IPS-20b (cell line): ENCODE measurements around the gene LRRC9.

ENCODE experiments used
- H3K27ac ChIP-seq: one replicate; pipeline ENCODE4 v1.5.1; 2013; ENCODE audit warnings: low read length
- H3K27me3 ChIP-seq: 2 replicates; pipeline ENCODE4 v1.6.1; 2013; ENCODE audit warnings: mild to moderate bottlenecking, low read length, inconsistent platforms; ENCODE audit not compliant: insufficient read depth
- H3K36me3 ChIP-seq: 2 replicates; pipeline ENCODE4 v1.6.1; 2013; ENCODE audit warnings: low read depth, mild to moderate bottlenecking, inconsistent platforms, low read length, moderate library complexity; ENCODE audit not compliant: insufficient read depth
- H3K4me1 ChIP-seq: 2 replicates; pipeline ENCODE4 v1.6.1; 2013; ENCODE audit warnings: mild to moderate bottlenecking, control low read depth, inconsistent platforms, low read length, moderate library complexity; ENCODE audit not compliant: insufficient read depth
- H3K4me3 ChIP-seq: 2 replicates; pipeline ENCODE4 v1.5.1; 2013; ENCODE audit warnings: mild to moderate bottlenecking, low read length, inconsistent platforms
- H3K9ac ChIP-seq: 2 replicates; pipeline ENCODE4 v1.6.1; 2013; ENCODE audit warnings: low read depth, mild to moderate bottlenecking, inconsistent platforms, low read length, moderate library complexity
- H3K9me3 ChIP-seq: 2 replicates; pipeline ENCODE4 v1.6.1; 2013; ENCODE audit warnings: mild to moderate bottlenecking, low read depth, low read length, inconsistent platforms; ENCODE audit not compliant: insufficient read depth

Gene LRRC9

GRCh38 chr14:59919570-59920377 lies at the start of gene LRRC9:
LRRC9 (plus strand) TSS chr14:59920144.
- Histone ChIP-seq H3K4me1 (no peaks in the 10 kb centered on the region; the same call in 1 of the 2 replicates), H3K27me3 (0 out of 2 replicates have a peak, but pooled peaks cover 4% of the 10 kb centered on the region), H3K9me3 (no peaks in the 10 kb centered on the region), H3K9ac (peak within 1 kb of the TSS; percentile 74; the same call in 1 of the 2 replicates), H3K4me3 (peak within 1 kb of the TSS; percentile 70), H3K27ac (peak within 1 kb of the TSS; percentile 73), H3K36me3 (no peaks in the 10 kb centered on the region)

- no peaks in the 10 kb centered on the region for H3K36me3 ChIP-seq
- H3K4me3 ChIP-seq = peak within 1 kb of the TSS; percentile 72
- no peaks in the 10 kb centered on the region for H3K9me3 ChIP-seq
- H3K9ac ChIP-seq = peak within 1 kb of the TSS; percentile 35; the same call in 1 of the 2 replicates
- H3K27me3 ChIP-seq = peaks cover 66% of the 10 kb centered on the region
- 0 out of 2 replicates have a peak, but pooled peaks cover 5% of the 10 kb centered on the region for H3K4me1 ChIP-seq
- H3K27ac ChIP-seq = no peak within 1 kb of the TSS
These were observed 49.4 kb upstream of the LRRC9 start, which contains the start of gene RTN1 for GRCh38 chr14:59870277-59871165. RTN1 (minus strand) TSS chr14:59870776; CDS start chr14:59870630, 146 bp downstream.

DNA sequence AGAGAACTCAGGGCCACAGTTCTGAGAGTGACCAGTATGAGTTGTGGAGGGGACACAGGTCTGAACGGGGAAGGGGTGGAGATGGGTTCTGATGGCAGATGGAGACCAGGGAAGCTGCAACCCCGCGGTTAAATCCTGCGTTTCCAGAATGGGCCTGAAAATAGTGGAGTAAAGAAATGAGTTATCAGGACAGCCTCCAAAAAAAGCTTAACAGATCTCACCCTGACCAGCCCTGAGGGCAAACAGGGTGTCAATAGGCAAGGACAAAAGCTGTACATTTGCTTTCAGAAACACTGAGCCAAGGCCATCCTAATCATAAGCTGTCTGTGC lies 48.8 kb upstream of the LRRC9 start:
- Histone ChIP-seq H3K9me3 (no peaks in the 10 kb centered on the region), H3K4me1 (0 out of 2 replicates have a peak, but pooled peaks cover 5% of the 10 kb centered on the region), H3K4me3 (peak overlapping the region; percentile 72), H3K27ac (no peak overlapping the region), H3K36me3 (no peaks in the 10 kb centered on the region), H3K27me3 (peaks cover 66% of the 10 kb centered on the region), H3K9ac (peak overlapping the region; percentile 35; the same call in 1 of the 2 replicates)

DNA sequence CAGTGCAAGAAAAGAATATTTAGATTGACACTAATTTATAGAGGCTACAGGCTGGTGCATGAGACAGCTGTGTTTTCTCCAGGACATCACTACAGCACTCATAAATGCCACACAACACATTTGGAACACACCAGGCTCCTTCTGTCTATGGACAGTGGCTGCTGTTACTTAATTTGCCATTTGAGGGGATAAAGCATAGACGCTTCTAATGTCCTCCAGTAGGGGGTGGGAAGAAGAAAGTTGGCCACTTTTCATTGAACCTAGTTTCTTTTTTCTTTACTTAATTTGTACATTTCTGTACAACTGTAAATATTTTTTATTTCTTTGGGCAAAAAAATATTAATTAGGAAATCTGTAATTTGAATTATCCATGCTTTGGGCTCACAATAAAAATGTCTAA lies 37.0 kb upstream of the LRRC9 start:
- H3K9me3 ChIP-seq = no peaks in the 10 kb centered on the region
- no peak overlapping the region for H3K9ac ChIP-seq
- H3K4me3 ChIP-seq = no peak overlapping the region
- H3K36me3 ChIP-seq = no peaks in the 10 kb centered on the region
- H3K27ac ChIP-seq = no peak overlapping the region
- no peaks in the 10 kb centered on the region for H3K4me1 ChIP-seq
- no peaks in the 10 kb centered on the region; the same call in 1 of the 2 replicates for H3K27me3 ChIP-seq

DNA sequence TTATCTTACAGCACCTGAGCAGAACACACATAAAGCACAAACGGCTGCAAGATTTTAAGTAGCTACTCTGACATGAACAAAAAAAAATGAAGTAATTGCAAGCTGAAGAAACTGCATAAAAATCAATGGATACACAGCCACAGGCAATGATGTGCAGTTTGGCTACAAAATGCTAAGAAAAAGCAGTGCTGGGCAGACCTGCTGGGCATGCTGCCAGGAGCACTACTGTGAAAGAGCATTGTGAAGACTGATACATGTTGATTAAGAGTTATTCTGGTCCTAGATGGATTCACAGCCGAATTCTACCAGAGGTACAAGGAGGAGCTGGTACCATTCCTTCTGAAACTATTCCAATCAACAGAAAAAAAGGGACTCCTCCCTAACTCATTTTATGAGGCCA lies 29.3 kb upstream of the LRRC9 start:
- H3K9ac ChIP-seq = no peak overlapping the region
- H3K36me3 ChIP-seq = no peaks in the 10 kb centered on the region
- H3K9me3 ChIP-seq = no peaks in the 10 kb centered on the region
- H3K4me1 ChIP-seq = no peaks in the 10 kb centered on the region
- no peak overlapping the region for H3K27ac ChIP-seq
- no peaks in the 10 kb centered on the region for H3K27me3 ChIP-seq
- H3K4me3 ChIP-seq = no peak overlapping the region

DNA sequence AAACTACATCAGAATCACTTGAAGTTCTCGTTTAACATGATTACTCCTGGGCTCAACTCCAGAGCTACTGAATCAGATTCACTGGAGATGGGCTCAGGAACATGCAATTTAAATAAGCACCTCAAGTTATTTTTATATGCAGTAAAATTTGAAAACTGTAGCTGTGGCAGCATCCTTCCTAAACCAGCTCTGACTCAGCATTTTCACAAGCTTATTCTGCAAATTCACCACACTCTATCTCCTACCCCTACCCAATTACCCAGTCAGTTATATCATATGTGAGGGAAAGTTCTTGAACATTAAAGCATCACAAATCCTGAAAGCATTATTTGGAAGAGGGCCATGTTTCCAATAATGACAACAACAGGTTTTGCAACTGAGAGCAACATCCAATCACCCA lies 24.2 kb upstream of the LRRC9 start:
- Histone ChIP-seq H3K9me3 (no peaks in the 10 kb centered on the region), H3K4me3 (no peak overlapping the region), H3K9ac (no peak overlapping the region), H3K4me1 (no peaks in the 10 kb centered on the region), H3K27ac (no peak overlapping the region), H3K36me3 (no peaks in the 10 kb centered on the region), H3K27me3 (no peaks in the 10 kb centered on the region)

DNA sequence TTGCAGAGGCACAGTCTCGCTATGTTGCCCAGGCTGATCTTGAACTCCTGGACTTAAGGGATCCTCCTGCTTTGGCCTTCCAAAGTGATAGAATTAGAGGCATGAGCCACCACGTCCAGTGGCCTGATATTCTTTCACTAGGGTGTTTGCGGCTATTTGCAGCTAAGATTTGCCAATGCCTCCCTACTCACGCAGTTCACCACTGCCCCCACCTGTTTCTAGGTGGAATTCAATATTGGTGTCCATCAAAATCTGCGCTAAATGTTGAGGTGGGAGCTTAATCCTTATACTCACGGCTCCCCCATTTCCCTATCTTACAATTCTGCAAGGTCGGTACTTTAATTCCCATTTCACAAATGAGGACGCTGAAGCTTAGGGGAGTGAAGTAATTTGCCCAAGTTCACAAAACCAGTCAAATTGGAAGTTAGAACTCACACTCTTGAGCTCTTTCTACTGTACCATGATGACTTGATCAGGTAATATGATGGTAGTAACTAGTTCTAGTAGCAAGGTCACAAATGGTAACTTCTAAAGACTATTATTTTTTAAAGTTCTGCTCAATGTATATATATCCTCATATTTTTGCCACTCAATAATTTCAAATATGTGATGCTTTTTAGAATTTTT lies 22.1 kb upstream of the LRRC9 start:
- H3K27me3 ChIP-seq = no peaks in the 10 kb centered on the region
- H3K27ac ChIP-seq = no peak overlapping the region
- H3K9me3 ChIP-seq = no peaks in the 10 kb centered on the region; the same call in 1 of the 2 replicates
- H3K9ac ChIP-seq = no peak overlapping the region
- H3K4me1 ChIP-seq = no peaks in the 10 kb centered on the region
- no peak overlapping the region for H3K4me3 ChIP-seq
- no peaks in the 10 kb centered on the region for H3K36me3 ChIP-seq

- Histone ChIP-seq H3K9me3 (no peaks in the 10 kb centered on the region; the same call in 1 of the 2 replicates), H3K4me1 (no peaks in the 10 kb centered on the region), H3K36me3 (no peaks in the 10 kb centered on the region), H3K9ac (no peak overlapping the region), H3K27ac (no peak overlapping the region), H3K4me3 (no peak overlapping the region), H3K27me3 (no peaks in the 10 kb centered on the region)
These were observed 19.4 kb upstream of the LRRC9 start for GRCh38 chr14:59900556-59900955.

GRCh38 chr14:59904184-59904583 lies 15.8 kb upstream of the LRRC9 start:
- Histone ChIP-seq H3K27me3 (no peaks in the 10 kb centered on the region), H3K27ac (no peak overlapping the region), H3K4me3 (no peak overlapping the region), H3K36me3 (no peaks in the 10 kb centered on the region), H3K4me1 (no peaks in the 10 kb centered on the region), H3K9me3 (no peaks in the 10 kb centered on the region; the same call in 1 of the 2 replicates), H3K9ac (no peak overlapping the region)

DNA sequence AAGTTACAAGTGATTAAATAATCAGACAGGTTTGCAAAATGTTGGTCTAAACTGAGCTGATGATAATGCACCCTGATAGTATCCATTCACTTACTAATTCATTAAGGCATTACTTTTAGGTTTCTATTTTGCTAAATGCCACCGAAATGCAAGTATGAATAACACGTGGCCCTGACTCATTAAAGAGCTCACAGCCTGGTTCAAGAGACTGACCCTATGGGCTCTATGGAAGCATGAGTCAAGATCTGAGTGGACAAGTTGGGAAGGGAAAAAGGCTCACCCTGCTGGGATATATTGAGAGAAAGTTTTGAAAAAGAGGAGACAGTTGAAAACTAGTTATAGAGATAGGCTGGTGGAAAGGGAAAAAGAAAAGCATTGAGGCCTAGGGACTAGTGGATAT lies 14.8 kb upstream of the LRRC9 start:
- Histone ChIP-seq H3K27me3 (no peaks in the 10 kb centered on the region), H3K27ac (no peak overlapping the region)

DNA sequence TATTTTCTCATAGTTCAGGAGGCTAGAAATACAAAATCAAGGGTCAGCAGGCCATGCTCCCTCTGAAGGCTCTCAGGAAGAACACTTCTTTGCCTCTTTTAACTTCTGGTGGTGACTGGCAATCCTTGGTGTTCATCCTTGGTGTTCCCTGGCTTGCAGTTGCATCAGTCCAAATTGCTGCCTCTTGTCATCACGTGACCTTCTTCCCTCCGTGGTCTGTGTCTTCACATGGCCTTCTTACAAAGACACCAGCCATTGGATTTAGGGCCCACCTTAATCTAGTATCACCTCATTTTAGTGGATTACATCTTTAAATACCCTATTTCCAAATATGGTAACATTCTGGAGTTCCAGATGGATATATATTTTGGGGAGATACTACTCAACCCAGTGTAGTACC lies 7.5 kb upstream of the LRRC9 start:
- no peaks in the 10 kb centered on the region for H3K36me3 ChIP-seq
- no peaks in the 10 kb centered on the region for H3K9me3 ChIP-seq
- H3K27me3 ChIP-seq = no peaks in the 10 kb centered on the region
- H3K27ac ChIP-seq = no peak overlapping the region
- no peak overlapping the region for H3K9ac ChIP-seq
- H3K4me3 ChIP-seq = no peak overlapping the region
- H3K4me1 ChIP-seq = no peaks in the 10 kb centered on the region

More for the DNA sequence above, 14.8 kb upstream of the LRRC9 start:
- H3K9ac ChIP-seq = no peak overlapping the region
- H3K9me3 ChIP-seq = no peaks in the 10 kb centered on the region; the same call in 1 of the 2 replicates
- no peaks in the 10 kb centered on the region for H3K36me3 ChIP-seq
- no peak overlapping the region for H3K4me3 ChIP-seq
- H3K4me1 ChIP-seq = no peaks in the 10 kb centered on the region
